GM15510 (cell line): Measurements from ENCODE around the gene EBI3.

Experiments used
- POLR2A ChIP-seq: IDR thresholded peaks from 3 replicates; pipeline ENCODE4 v1.6.1; 2011; ENCODE audit warnings: borderline replicate concordance; ENCODE audit not compliant: insufficient read length; ENCODE audit errors: extremely low read depth

Gene EBI3

GRCh38 chr19:4284974-4285373 is 55.7 kb downstream of the EBI3 start:
- no peak for TF ChIP-seq POLR2A
